Caco-2 (cell line): Measurements from ENCODE around the gene PNLDC1. TPM values are rescaled to one million over a fixed set of nuclear protein-coding genes. Genes with fewer than 3 reads are reported as not detected.
"Not testable (repeated sequence)": the region's sequence is repeated elsewhere in the genome, so short reads cannot be mapped to it uniquely, and the experiment has no call there.

ENCODE experiments used
- BruUV-seq: library from RNA; stranded (reverse); fragments of 400-500 nt; replicated peaks from 2 replicates; lab custom pipeline; 2021; lab: Mats Ljungman, UMichigan
- CTCF ChIA-PET: fragments of 300-600 bp; sonication (Branson Sonifier 250); formaldehyde crosslinking; loops from one replicate; lab custom pipeline; 2022; ENCODE audit warnings: antibody characterized with exemption; lab: Charles Lee
- POLR2A ChIA-PET: fragments of 300-600 bp; sonication (Branson Sonifier 250); formaldehyde crosslinking; loops from one replicate; lab custom pipeline; 2022; ENCODE audit warnings: antibody characterized with exemption; lab: Charles Lee
- DNase-seq, 2 experiments: peaks; one replicate each; pipeline versions ENCODE4 v3.0.0 to v3.0.0-alpha.2; 2020 to 2022
- H3K27me3 ChIP-seq: replicated peaks from 2 replicates; pipeline ENCODE4 v1.6.0; 2011; ENCODE audit warnings: low read length; ENCODE audit not compliant: control insufficient read depth, insufficient read depth
- H3K36me3 ChIP-seq: 2 replicates; pipeline ENCODE4 v1.5.1; 2011; ENCODE audit warnings: low read length; ENCODE audit not compliant: control insufficient read depth, insufficient read depth
- H3K4me1 ChIP-seq: fragments of 250-450 bp; sonication (Bioruptor Pico); 2 replicates; pipeline ENCODE4 v1.5.1; 2020; ENCODE audit warnings: mild to moderate bottlenecking
- H3K4me3 ChIP-seq: 2 replicates; pipeline ENCODE4 v1.5.1; 2011; ENCODE audit warnings: low read depth, mild to moderate bottlenecking, control low read depth, low read length
- H3K9me3 ChIP-seq: fragments of 250-450 bp; sonication (Bioruptor Pico); 2 replicates; pipeline ENCODE4 v1.5.1; 2020; ENCODE audit warnings: mild to moderate bottlenecking, moderate library complexity
- H3K27ac Mint-ChIP-seq: one replicate; pipeline ENCODE4 v1.8.0; 2022; ENCODE audit warnings: mixed read lengths; ENCODE audit not compliant: unreplicated experiment
- H3K27me3 Mint-ChIP-seq: one replicate; pipeline ENCODE4 v1.8.0; 2022; ENCODE audit warnings: mixed read lengths; ENCODE audit not compliant: insufficient read depth, unreplicated experiment
- H3K36me3 Mint-ChIP-seq: one replicate; pipeline ENCODE4 v1.8.0; 2022; ENCODE audit warnings: mild to moderate bottlenecking, mixed read lengths; ENCODE audit not compliant: insufficient read depth, unreplicated experiment
- H3K4me1 Mint-ChIP-seq: one replicate; pipeline ENCODE4 v1.8.0; 2022; ENCODE audit warnings: low read depth, mixed read lengths; ENCODE audit not compliant: unreplicated experiment
- H3K4me3 Mint-ChIP-seq: one replicate; pipeline ENCODE4 v1.8.0; 2022; ENCODE audit warnings: mild to moderate bottlenecking, moderate library complexity, mixed read lengths; ENCODE audit not compliant: unreplicated experiment
- H3K9me3 Mint-ChIP-seq: one replicate; pipeline ENCODE4 v1.8.0; 2022; ENCODE audit warnings: mixed read lengths; ENCODE audit not compliant: unreplicated experiment
- intact Hi-C: fragments of 100-400 bp; cut with micrococcal nuclease; formaldehyde crosslinking; loops from one replicate; pipeline ENCODE4 v1.10.0; 2022; ENCODE audit not compliant: unreplicated experiment
- total RNA-seq: library from RNA; stranded (reverse); gene quantifications from 2 replicates; pipeline ENCODE4 v1.2.3, GENCODE V29; 2022
- TF ChIP-seq, protein P1 (sequence below), 2 experiments: fragments of 200-600 bp in 1 of 2; IDR thresholded peaks; 1 replicate in 1 of 2; 2 replicates in 1 of 2; pipeline versions ENCODE4 v1.5.1 to v1.8.0; 2011 to 2022; ENCODE audit warnings: antibody characterized with exemption in 1 of 2, control low read depth in 1 of 2, inconsistent platforms in 1 of 2, low read depth in 1 of 2, low read length in 1 of 2, mild to moderate bottlenecking in 1 of 2, moderate library complexity in 1 of 2; ENCODE audit not compliant: insufficient read depth in 1 of 2, severe bottlenecking in 1 of 2, unreplicated experiment in 1 of 2

Gene PNLDC1
- total RNA-seq, 1 experiment from 2014 or later = 0.32 TPM

DNA sequence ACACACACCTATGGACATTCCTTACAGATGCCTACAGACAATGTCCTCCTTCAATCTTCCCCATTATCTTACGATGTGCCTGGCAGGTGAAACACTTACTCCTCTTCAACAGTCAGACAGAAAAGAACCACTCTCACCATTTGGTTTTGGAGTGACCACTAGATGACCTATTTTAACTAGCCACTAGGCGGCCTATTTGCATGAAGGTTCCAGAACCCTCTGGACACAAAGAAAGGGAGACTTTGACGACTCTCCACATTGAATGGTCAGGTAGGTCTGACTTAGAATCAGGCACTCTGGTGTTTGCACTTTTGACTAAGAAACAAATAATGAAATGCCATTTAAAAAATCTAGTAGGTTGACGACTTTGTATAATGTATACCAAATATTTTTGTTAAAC lies 42.0 kb downstream of the PNLDC1 start:
- Histone ChIP-seq H3K4me3 (no peak overlapping the region), H3K36me3 (no peaks in the 10 kb centered on the region), H3K4me1 (no peaks in the 10 kb centered on the region), H3K27me3 (no peaks in the 10 kb centered on the region), H3K9me3 (no peaks in the 10 kb centered on the region)
- intact Hi-C loops = loop anchor here (5.0 kb wide), 1 partner anchor 270 kb away; no protein-coding TSS in a partner anchor
- H3K36me3 Mint-ChIP-seq = no peaks in the 10 kb centered on the region
- TF ChIP-seq, protein P1, sequence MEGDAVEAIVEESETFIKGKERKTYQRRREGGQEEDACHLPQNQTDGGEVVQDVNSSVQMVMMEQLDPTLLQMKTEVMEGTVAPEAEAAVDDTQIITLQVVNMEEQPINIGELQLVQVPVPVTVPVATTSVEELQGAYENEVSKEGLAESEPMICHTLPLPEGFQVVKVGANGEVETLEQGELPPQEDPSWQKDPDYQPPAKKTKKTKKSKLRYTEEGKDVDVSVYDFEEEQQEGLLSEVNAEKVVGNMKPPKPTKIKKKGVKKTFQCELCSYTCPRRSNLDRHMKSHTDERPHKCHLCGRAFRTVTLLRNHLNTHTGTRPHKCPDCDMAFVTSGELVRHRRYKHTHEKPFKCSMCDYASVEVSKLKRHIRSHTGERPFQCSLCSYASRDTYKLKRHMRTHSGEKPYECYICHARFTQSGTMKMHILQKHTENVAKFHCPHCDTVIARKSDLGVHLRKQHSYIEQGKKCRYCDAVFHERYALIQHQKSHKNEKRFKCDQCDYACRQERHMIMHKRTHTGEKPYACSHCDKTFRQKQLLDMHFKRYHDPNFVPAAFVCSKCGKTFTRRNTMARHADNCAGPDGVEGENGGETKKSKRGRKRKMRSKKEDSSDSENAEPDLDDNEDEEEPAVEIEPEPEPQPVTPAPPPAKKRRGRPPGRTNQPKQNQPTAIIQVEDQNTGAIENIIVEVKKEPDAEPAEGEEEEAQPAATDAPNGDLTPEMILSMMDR (IDR thresholded peaks at IDR 0.05; ENCODE audit: insufficient read depth in 1 of 2, low read depth in 1 of 2, low read length in 1 of 2, severe bottlenecking in 1 of 2, unreplicated experiment in 1 of 2) = peak; percentile 53 to 57
- H3K27me3 Mint-ChIP-seq = no peaks in the 10 kb centered on the region
- DNase-seq = peak in 1 of 2 experiments; percentile 42
- ChIA-PET POLR2A (no interaction called here), CTCF (no interaction called here)
- H3K9me3 Mint-ChIP-seq = no peaks in the 10 kb centered on the region
- H3K4me3 Mint-ChIP-seq = no peak overlapping the region
- H3K27ac Mint-ChIP-seq = no peak overlapping the region
- no TSS peak for BruUV-seq
- peaks cover 12% of the 10 kb centered on the region for H3K4me1 Mint-ChIP-seq

- H3K9me3 Mint-ChIP-seq = peaks cover 15% of the 10 kb centered on the region
- no peaks in the 10 kb centered on the region for H3K36me3 Mint-ChIP-seq
- no peak overlapping the region for H3K4me3 Mint-ChIP-seq
- DNase-seq = no peak
- Histone ChIP-seq H3K36me3 (no peaks in the 10 kb centered on the region), H3K4me1 (no peaks in the 10 kb centered on the region), H3K27me3 (no peaks in the 10 kb centered on the region), H3K4me3 (no peak overlapping the region), H3K9me3 (peaks cover 6% of the 10 kb centered on the region; the same call in 1 of the 2 replicates)
- TF ChIP-seq, protein P1 (IDR thresholded peaks at IDR 0.05; ENCODE audit: insufficient read depth in 1 of 2, low read depth in 1 of 2, low read length in 1 of 2, severe bottlenecking in 1 of 2, unreplicated experiment in 1 of 2) = no peak
- BruUV-seq = no TSS peak
- no peak overlapping the region for H3K27ac Mint-ChIP-seq
- H3K4me1 Mint-ChIP-seq = peaks cover 6% of the 10 kb centered on the region
- ChIA-PET CTCF (no interaction called here), POLR2A (no interaction called here)
- intact Hi-C loops = loop anchor here (5.0 kb wide), 1 partner anchor 273 kb away; no protein-coding TSS in a partner anchor
- no peaks in the 10 kb centered on the region for H3K27me3 Mint-ChIP-seq
Observed at GRCh38 chr6:159844737-159845645, 44.9 kb downstream of the PNLDC1 start.

GRCh38 chr6:159848552-159848951 lies 48.5 kb downstream of the PNLDC1 start:
- H3K9me3 ChIP-seq, H3K4me3 Mint-ChIP-seq, H3K27ac Mint-ChIP-seq, H3K4me1 Mint-ChIP-seq, BruUV-seq, CTCF ChIA-PET, H3K27me3 Mint-ChIP-seq, POLR2A ChIA-PET, intact Hi-C loops, H3K4me1 ChIP-seq, H3K4me3 ChIP-seq, H3K27me3 ChIP-seq, H3K36me3 ChIP-seq, DNase-seq, H3K36me3 Mint-ChIP-seq: not testable (repeated sequence)
- peaks cover 20% of the 10 kb centered on the region for H3K9me3 Mint-ChIP-seq

GRCh38 chr6:159849851-159850250 lies 49.8 kb downstream of the PNLDC1 start:
- CTCF ChIA-PET, H3K27me3 Mint-ChIP-seq, H3K27ac Mint-ChIP-seq, H3K4me1 ChIP-seq, H3K9me3 ChIP-seq, H3K27me3 ChIP-seq, H3K4me1 Mint-ChIP-seq, H3K4me3 ChIP-seq, DNase-seq, BruUV-seq, H3K36me3 ChIP-seq, H3K4me3 Mint-ChIP-seq, POLR2A ChIA-PET, H3K36me3 Mint-ChIP-seq: not testable (repeated sequence)
- intact Hi-C loops = loop anchor here (5.0 kb wide), 3 partner anchors 43 to 158 kb away; partner anchors contain the start of genes SOD2 and TCP1
- peaks cover 20% of the 10 kb centered on the region for H3K9me3 Mint-ChIP-seq
